ENCODE results near the gene HDLBP. TPM values are rescaled to one million over a fixed set of nuclear protein-coding genes. Genes with fewer than 3 reads are reported as not detected.
A peak's percentile ranks its signal among the peaks of the same experiment; 100 is the strongest.

HDLBP gene
- total RNA-seq, 4 donors from 2014 or later, result 303 to 490 (median 435) TPM

DNA sequence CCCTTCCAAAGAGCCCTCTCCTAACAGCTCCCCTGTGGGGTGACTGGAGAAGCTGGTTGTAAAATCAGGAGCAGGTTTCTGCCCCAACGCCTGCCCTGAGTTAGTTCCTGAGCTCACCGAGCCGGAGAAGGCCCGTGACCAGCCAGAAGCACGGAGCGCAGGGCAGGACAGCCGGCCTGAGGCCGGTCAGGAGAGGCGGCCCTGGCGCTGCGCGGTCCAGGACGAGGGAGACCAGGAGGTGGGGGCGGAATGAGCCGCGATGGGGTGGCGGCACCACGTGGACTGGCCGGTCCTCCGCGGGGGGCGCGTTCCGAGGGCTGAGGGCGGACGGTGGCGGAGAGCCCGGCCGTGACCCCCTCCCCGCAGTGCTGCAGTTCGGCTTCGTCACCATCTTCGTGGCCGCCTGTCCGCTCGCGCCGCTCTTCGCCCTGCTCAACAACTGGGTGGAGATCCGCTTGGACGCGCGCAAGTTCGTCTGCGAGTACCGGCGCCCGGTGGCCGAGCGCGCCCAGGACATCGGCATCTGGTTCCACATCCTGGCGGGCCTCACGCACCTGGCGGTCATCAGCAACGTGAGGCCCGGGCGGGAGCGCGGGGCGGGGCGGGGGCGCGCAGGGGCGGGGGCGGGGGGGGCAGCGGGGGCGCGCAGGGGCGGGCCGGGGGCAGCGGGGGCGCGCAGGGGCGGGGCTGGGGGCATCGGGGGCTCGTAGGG lies 98.0 kb downstream of the HDLBP start:
- Histone ChIP-seq H3K4me1 (peaks cover 8 to 9% of the 10 kb centered on the region in 2 donors), H3K9me3 (no peaks in the 10 kb centered on the region), H3K4me3 (replicated peaks in 1 of 3) (peak overlapping the region in 1 of 3 donors; percentile 26), H3K27ac (peak overlapping the region; percentile 68 to 85 (median 83)), H3K27me3 (no peaks in the 10 kb centered on the region), H3K36me3 (no peaks in the 10 kb centered on the region)
- peak; percentile 88 to 89 for DNase-seq
- WGBS, 2 donors, result 0% methylated on average over 1 to 3 of the region's 77 CpGs
- TF ChIP-seq POLR2A (IDR thresholded peaks at IDR 0.05), result peak; percentile 29 to 51
- TF ChIP-seq, protein P1, sequence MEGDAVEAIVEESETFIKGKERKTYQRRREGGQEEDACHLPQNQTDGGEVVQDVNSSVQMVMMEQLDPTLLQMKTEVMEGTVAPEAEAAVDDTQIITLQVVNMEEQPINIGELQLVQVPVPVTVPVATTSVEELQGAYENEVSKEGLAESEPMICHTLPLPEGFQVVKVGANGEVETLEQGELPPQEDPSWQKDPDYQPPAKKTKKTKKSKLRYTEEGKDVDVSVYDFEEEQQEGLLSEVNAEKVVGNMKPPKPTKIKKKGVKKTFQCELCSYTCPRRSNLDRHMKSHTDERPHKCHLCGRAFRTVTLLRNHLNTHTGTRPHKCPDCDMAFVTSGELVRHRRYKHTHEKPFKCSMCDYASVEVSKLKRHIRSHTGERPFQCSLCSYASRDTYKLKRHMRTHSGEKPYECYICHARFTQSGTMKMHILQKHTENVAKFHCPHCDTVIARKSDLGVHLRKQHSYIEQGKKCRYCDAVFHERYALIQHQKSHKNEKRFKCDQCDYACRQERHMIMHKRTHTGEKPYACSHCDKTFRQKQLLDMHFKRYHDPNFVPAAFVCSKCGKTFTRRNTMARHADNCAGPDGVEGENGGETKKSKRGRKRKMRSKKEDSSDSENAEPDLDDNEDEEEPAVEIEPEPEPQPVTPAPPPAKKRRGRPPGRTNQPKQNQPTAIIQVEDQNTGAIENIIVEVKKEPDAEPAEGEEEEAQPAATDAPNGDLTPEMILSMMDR (IDR thresholded peaks at IDR 0.05), result peak in 1 of 6 experiments; percentile 23
- intact Hi-C loops (cut with DNase I), result no loop called here

DNA sequence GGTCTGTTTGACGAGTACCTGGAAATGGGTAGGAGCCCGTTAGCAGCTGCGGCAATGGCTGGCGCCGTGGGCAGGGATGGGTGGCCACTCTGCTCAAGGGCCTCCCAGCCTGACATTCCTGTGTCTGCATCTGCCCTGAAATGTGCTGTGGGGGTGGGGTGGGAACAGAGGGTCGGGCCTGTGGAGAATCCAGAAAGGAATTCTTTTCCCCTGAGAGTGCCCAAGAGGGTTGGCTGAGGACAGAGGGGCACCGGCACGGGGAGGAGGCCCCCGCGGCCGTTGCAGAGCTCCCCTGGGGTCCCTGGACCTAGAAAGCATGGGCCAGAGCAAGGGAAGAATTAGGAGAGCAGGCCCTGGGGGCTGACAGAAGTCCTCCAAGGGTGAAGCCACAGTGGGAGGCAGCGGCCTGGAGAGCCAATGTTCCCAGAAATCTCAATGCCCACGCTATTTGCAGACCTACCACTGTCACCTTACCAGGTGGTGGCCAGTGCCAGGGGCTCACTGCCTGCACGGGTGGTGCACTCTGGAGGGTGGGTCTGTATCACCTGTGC lies 99.2 kb downstream of the HDLBP start:
- intact Hi-C loops (cut with DNase I), result no loop called here
- peaks cover 8 to 9% of the 10 kb centered on the region in 2 donors for H3K4me1 ChIP-seq
- no peaks in the 10 kb centered on the region for H3K9me3 ChIP-seq
- WGBS, 2 donors, result 53 to 64% methylated on average over 12 to 14 of the region's 14 CpGs
- no peaks in the 10 kb centered on the region for H3K36me3 ChIP-seq
- no peak overlapping the region for H3K4me3 ChIP-seq (replicated peaks in 1 of 3)
- TF ChIP-seq, protein P1 (IDR thresholded peaks at IDR 0.05), result no peak
- no peak for TF ChIP-seq POLR2A (IDR thresholded peaks at IDR 0.05)
- H3K27ac ChIP-seq, result no peak overlapping the region
- DNase-seq, result no peak
- no peaks in the 10 kb centered on the region for H3K27me3 ChIP-seq

DNA sequence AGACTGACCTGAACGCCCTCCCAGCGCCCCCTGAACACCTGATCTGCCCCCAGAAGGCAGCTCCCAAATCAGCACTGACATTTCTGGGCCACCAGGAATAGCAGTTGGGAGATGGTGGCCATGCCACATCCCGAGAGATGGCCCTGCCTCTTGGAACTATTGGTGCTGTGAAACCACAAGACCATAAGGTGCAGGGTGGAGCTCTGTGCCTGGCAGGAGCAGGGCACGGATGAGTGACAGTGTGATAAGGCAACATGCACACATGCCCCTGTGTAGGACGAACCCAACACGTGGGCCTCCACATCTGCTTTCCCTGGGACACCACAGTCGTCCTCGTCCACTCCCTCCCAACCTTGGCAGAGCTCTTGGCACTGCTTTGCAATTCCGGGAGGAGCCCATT lies 100.1 kb downstream of the HDLBP start:
- Histone ChIP-seq H3K9me3 (no peaks in the 10 kb centered on the region), H3K36me3 (no peaks in the 10 kb centered on the region), H3K4me1 (peaks cover 8 to 9% of the 10 kb centered on the region in 2 donors), H3K27ac (no peak overlapping the region), H3K27me3 (no peaks in the 10 kb centered on the region), H3K4me3 (replicated peaks in 1 of 3) (no peak overlapping the region)
- intact Hi-C loops (cut with DNase I), result no loop called here
- 78 to 84% methylated on average over 7 to 9 of the region's 9 CpGs for WGBS, 2 donors
- TF ChIP-seq, protein P1 (IDR thresholded peaks at IDR 0.05), result no peak
- no peak for TF ChIP-seq POLR2A (IDR thresholded peaks at IDR 0.05)
- DNase-seq, result no peak

DNA sequence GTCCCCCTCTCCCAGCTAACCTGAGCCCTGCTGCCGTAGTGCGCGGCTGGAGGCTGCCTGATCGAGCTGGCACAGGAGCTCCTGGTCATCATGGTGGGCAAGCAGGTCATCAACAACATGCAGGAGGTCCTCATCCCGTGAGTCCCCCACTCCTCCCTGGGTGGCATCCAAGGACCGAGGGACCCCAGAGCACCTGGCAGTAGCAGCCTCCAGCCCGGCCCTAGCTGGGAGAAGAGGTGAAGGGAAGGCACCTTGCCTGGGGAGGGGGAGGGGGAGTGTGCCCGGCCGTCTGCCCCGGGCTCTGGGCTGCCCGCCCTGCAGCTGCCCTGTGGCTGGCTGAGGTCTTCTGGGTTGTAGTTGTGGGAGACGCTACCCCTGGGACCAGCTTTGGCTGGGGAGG lies 100.7 kb downstream of the HDLBP start:
- 87 to 93% methylated on average over 3 to 6 of the region's 12 CpGs for WGBS, 2 donors
- Histone ChIP-seq H3K4me1 (peaks cover 8 to 9% of the 10 kb centered on the region in 2 donors), H3K4me3 (replicated peaks in 1 of 3) (no peak overlapping the region), H3K27ac (no peak overlapping the region), H3K36me3 (no peaks in the 10 kb centered on the region), H3K9me3 (no peaks in the 10 kb centered on the region), H3K27me3 (no peaks in the 10 kb centered on the region)
- intact Hi-C loops (cut with DNase I), result no loop called here
- DNase-seq, result no peak
- TF ChIP-seq POLR2A (IDR thresholded peaks at IDR 0.05), result no peak
- TF ChIP-seq, protein P1 (IDR thresholded peaks at IDR 0.05), result no peak

DNA sequence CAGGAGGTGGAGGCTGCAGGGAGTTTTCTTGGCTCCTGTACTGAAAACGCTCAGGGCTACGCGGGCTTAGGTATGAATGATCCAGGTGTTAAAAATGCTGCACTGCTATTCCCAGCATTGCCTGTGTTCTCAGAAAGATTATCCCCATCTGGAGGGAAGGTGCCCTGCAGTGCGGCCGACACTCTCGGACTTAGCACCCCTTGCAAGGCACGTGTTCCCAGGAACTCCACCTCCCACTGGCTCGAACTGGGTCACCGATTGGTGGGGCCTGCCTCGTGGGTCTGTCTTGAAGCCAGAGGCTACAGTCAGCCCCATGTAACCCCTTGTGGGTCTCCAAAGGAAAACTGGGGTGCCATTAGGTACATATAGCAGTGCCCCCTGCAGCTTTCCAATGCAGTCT lies 101.3 kb downstream of the HDLBP start:
- intact Hi-C loops (cut with DNase I), result no loop called here
- H3K36me3 ChIP-seq, result no peaks in the 10 kb centered on the region
- H3K27me3 ChIP-seq, result no peaks in the 10 kb centered on the region
- H3K27ac ChIP-seq, result no peak overlapping the region
- no peak overlapping the region for H3K4me3 ChIP-seq (replicated peaks in 1 of 3)
- H3K4me1 ChIP-seq, result peaks cover 8 to 9% of the 10 kb centered on the region in 2 donors
- H3K9me3 ChIP-seq, result no peaks in the 10 kb centered on the region
- 70 to 85% methylated on average over 7 of the region's 10 CpGs for WGBS, 2 donors
- no peak for DNase-seq
- TF ChIP-seq, protein P1 (IDR thresholded peaks at IDR 0.05), result no peak
- no peak for TF ChIP-seq POLR2A (IDR thresholded peaks at IDR 0.05)
